ENCODE results near the gene KIR3DL1. TPM values are rescaled to one million over a fixed set of nuclear protein-coding genes. Genes with fewer than 3 reads are reported as not detected.
"Not testable (repeated sequence)": the region's sequence is repeated elsewhere in the genome, so short reads cannot be mapped to it uniquely, and the experiment has no call there.

Gene KIR3DL1
- polyA plus RNA-seq (2011; rRNA removed) (not detected in 2 replicates), polyA minus RNA-seq (2011; rRNA and poly(A)+ RNA removed) (not detected in 2 replicates)

DNA sequence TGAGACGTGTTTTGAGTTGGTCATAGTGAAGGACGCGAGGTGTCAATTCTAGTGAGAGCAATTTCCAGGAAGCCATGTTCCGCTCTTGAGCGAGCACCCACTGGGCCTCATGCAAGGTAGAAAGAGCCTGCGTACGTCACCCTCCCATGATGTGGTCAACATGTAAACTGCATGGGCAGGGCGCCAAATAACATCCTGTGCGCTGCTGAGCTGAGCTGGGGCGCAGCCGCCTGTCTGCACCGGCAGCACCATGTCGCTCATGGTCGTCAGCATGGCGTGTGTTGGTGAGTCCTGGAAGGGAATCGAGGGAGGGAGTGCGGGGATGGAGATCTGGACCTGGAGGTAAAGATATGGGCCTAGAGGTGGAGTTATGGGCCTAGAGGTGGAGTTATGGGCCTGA lies at the start of gene KIR3DL1:
KIR3DL1 (plus strand) TSS at position 218 of the 400 bp plus-strand sequence.
- H3K4me3 ChIP-seq (ENCODE audit: low read depth, low read length); DNase-seq (ENCODE audit: low read depth, low spot score); POLR2A ChIA-PET; H3K27me3 ChIP-seq (ENCODE audit: control insufficient read depth, insufficient read depth, low read length); H3K27ac ChIP-seq (ENCODE audit: low read depth, low read length); CTCF ChIA-PET: not testable (repeated sequence)
- H3K9me3 ChIP-seq (ENCODE audit: control insufficient read depth, insufficient read depth, low read length), result peaks cover 52% of the 10 kb centered on the region

DNA sequence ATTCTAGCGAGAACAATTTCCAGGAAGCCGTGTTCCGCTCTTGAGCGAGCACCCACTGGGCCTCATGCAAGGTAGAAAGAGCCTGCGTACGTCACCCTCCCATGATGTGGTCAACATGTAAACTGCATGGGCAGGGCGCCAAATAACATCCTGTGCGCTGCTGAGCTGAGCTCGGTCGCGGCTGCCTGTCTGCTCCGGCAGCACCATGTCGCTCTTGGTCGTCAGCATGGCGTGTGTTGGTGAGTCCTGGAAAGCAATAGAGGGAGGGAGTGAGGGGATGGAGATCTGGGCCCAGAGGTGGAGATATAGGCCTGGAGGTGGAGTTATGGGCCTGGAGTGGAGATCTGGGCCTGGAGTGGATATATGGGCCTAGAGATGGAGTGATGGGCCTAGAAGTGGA lies 46.6 kb upstream of the KIR3DL1 start, which contains the start of gene KIR2DL1:
KIR2DL1 (plus strand) TSS at position 148 of the 400 bp plus-strand sequence; CDS start at position 206, 58 bp downstream.
- H3K27me3 ChIP-seq (ENCODE audit: control insufficient read depth, insufficient read depth, low read length); DNase-seq (ENCODE audit: low read depth, low spot score); CTCF ChIA-PET; H3K4me3 ChIP-seq (ENCODE audit: low read depth, low read length); H3K9me3 ChIP-seq (ENCODE audit: control insufficient read depth, insufficient read depth, low read length); POLR2A ChIA-PET; H3K27ac ChIP-seq (ENCODE audit: low read depth, low read length): not testable (repeated sequence)

DNA sequence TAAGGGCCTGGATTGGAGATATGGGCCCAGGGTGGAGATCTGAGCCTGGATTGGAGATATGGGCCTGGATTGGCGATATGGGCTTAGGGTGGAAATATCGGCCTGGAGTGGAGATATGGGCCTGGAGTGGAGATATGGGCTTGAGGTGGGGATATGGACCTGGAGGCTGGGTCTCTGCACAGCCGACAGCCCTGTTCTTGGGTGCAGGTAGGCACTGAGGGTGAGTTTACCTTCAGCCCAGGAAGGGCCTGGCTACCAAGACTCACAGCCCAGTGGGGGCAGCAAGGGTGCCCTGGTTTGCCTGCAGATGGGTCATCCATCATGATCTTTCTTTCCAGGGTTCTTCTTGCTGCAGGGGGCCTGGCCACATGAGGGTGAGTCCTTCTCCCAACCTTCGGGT lies 45.8 kb upstream of the KIR3DL1 start:
- H3K27ac ChIP-seq (ENCODE audit: low read depth, low read length); CTCF ChIA-PET; H3K4me3 ChIP-seq (ENCODE audit: low read depth, low read length); H3K9me3 ChIP-seq (ENCODE audit: control insufficient read depth, insufficient read depth, low read length); DNase-seq (ENCODE audit: low read depth, low spot score); POLR2A ChIA-PET; H3K27me3 ChIP-seq (ENCODE audit: control insufficient read depth, insufficient read depth, low read length): not testable (repeated sequence)

GRCh38 chr19:54771018-54771960 lies 45.0 kb upstream of the KIR3DL1 start:
- H3K27ac ChIP-seq (ENCODE audit: low read depth, low read length); POLR2A ChIA-PET; DNase-seq (ENCODE audit: low read depth, low spot score); H3K4me3 ChIP-seq (ENCODE audit: low read depth, low read length); CTCF ChIA-PET; H3K9me3 ChIP-seq (ENCODE audit: control insufficient read depth, insufficient read depth, low read length); H3K27me3 ChIP-seq (ENCODE audit: control insufficient read depth, insufficient read depth, low read length): not testable (repeated sequence)

- H3K27ac ChIP-seq (ENCODE audit: low read depth, low read length); DNase-seq (ENCODE audit: low read depth, low spot score); H3K9me3 ChIP-seq (ENCODE audit: control insufficient read depth, insufficient read depth, low read length); CTCF ChIA-PET; H3K27me3 ChIP-seq (ENCODE audit: control insufficient read depth, insufficient read depth, low read length); POLR2A ChIA-PET; H3K4me3 ChIP-seq (ENCODE audit: low read depth, low read length): not testable (repeated sequence)
Observed at GRCh38 chr19:54772666-54773065, 43.6 kb upstream of the KIR3DL1 start.

DNA sequence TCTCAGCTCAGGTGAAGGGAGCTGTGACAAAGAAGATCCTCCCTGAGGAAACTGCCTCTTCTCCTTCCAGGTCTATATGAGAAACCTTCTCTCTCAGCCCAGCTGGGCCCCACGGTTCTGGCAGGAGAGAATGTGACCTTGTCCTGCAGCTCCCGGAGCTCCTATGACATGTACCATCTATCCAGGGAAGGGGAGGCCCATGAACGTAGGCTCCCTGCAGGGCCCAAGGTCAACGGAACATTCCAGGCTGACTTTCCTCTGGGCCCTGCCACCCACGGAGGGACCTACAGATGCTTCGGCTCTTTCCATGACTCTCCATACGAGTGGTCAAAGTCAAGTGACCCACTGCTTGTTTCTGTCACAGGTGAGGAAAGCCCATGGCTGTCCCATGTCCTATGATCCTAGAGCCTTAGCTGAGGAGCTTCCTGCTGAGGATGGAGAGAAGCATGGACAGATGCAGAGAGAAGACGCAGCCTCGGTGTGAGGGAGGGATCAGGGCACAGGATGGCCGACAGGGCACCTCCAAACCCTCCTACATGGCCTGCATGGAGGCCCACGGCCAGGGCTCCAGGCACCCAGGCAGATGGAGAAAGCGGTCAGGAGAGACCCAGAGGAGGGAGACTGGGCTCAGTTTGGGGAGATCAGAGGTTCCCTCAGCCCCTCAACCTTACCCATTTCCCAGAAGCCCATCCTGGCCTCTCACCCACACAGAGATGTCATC lies 41.0 kb upstream of the KIR3DL1 start:
- DNase-seq (ENCODE audit: low read depth, low spot score); POLR2A ChIA-PET; H3K27ac ChIP-seq (ENCODE audit: low read depth, low read length); H3K27me3 ChIP-seq (ENCODE audit: control insufficient read depth, insufficient read depth, low read length); H3K4me3 ChIP-seq (ENCODE audit: low read depth, low read length); H3K9me3 ChIP-seq (ENCODE audit: control insufficient read depth, insufficient read depth, low read length); CTCF ChIA-PET: not testable (repeated sequence)

DNA sequence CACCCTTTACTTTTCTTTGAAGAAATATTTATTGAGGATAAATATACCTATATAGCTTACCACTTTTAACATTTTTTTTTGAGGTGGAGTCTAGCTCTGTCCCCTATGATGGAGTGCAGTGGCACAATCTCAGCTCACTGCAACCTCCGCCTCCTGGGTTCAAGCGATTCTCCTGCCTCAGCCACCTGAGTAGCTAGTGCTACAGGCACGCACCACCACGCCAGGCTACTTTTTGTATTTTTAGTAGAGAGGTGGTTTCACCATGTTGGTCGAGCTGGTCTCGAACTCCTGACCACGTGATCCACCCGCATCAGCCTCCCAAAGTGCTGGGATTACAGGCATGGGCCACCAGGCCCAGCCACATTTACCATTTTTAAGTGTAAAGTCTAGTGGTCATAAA lies 40.4 kb upstream of the KIR3DL1 start:
- H3K27ac ChIP-seq (ENCODE audit: low read depth, low read length); H3K27me3 ChIP-seq (ENCODE audit: control insufficient read depth, insufficient read depth, low read length); H3K4me3 ChIP-seq (ENCODE audit: low read depth, low read length); POLR2A ChIA-PET; CTCF ChIA-PET; H3K9me3 ChIP-seq (ENCODE audit: control insufficient read depth, insufficient read depth, low read length); DNase-seq (ENCODE audit: low read depth, low spot score): not testable (repeated sequence)

DNA sequence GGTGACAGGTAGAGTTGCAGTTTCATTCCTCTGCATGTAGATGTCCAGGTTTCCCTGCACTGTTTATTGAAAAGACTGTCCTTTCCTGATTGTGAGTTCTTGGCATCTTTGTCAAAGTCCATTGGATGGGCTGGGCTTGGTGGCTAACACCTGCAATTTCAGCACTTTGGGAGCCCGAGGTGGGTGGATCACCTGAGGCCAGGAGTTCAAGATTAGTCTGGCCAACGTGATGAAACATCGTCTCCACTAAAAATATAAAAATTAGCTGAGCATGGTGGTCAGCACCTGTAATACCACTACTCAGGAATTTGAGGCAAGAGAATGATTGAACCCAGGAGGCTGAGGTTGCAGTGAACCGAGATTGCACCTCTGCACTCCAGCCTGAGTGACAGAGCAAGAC lies 38.4 kb upstream of the KIR3DL1 start:
- POLR2A ChIA-PET; CTCF ChIA-PET; H3K27me3 ChIP-seq (ENCODE audit: control insufficient read depth, insufficient read depth, low read length): not testable (repeated sequence)

GRCh38 chr19:54778896-54779295 lies 37.4 kb upstream of the KIR3DL1 start:
- H3K27me3 ChIP-seq (ENCODE audit: control insufficient read depth, insufficient read depth, low read length); CTCF ChIA-PET; DNase-seq (ENCODE audit: low read depth, low spot score); H3K4me3 ChIP-seq (ENCODE audit: low read depth, low read length); H3K9me3 ChIP-seq (ENCODE audit: control insufficient read depth, insufficient read depth, low read length); H3K27ac ChIP-seq (ENCODE audit: low read depth, low read length); POLR2A ChIA-PET: not testable (repeated sequence)

More for the DNA sequence above, 38.4 kb upstream of the KIR3DL1 start:
- not testable (repeated sequence) for H3K9me3 ChIP-seq (ENCODE audit: control insufficient read depth, insufficient read depth, low read length); DNase-seq (ENCODE audit: low read depth, low spot score); H3K27ac ChIP-seq (ENCODE audit: low read depth, low read length); H3K4me3 ChIP-seq (ENCODE audit: low read depth, low read length)

DNA sequence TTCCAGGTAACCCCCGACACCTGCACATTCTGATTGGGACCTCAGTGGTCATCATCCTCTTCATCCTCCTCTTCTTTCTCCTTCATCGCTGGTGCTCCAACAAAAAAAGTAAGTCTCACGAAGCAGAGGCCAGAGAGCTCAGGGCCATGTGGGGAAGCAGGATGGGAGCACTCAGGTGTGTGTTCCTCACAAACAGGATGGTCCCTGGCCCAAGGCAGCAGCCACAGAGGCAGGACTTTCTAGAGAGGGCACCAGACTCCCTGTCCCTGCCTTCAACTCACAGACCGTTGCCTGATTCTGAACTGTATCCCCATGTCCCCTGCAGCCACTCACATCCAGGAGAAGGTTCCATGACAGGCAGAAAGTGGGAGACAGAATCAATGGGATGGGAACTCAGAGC lies 33.4 kb upstream of the KIR3DL1 start:
- CTCF ChIA-PET; DNase-seq (ENCODE audit: low read depth, low spot score); H3K4me3 ChIP-seq (ENCODE audit: low read depth, low read length); H3K27me3 ChIP-seq (ENCODE audit: control insufficient read depth, insufficient read depth, low read length); POLR2A ChIA-PET; H3K27ac ChIP-seq (ENCODE audit: low read depth, low read length): not testable (repeated sequence)
- H3K9me3 ChIP-seq (ENCODE audit: control insufficient read depth, insufficient read depth, low read length), result peaks cover 13% of the 10 kb centered on the region

- peaks cover 32% of the 10 kb centered on the region for H3K9me3 ChIP-seq (ENCODE audit: control insufficient read depth, insufficient read depth, low read length)
- H3K27ac ChIP-seq (ENCODE audit: low read depth, low read length); CTCF ChIA-PET; H3K27me3 ChIP-seq (ENCODE audit: control insufficient read depth, insufficient read depth, low read length); DNase-seq (ENCODE audit: low read depth, low spot score); POLR2A ChIA-PET; H3K4me3 ChIP-seq (ENCODE audit: low read depth, low read length): not testable (repeated sequence)
Observed at GRCh38 chr19:54786091-54786723, 30.1 kb upstream of the KIR3DL1 start.
